ENCODE measurements around the gene CEP131. TPM values are rescaled to one million over a fixed set of nuclear protein-coding genes. Genes with fewer than 3 reads are reported as not detected.

CEP131 gene
- total RNA-seq, 1 donor from 2014 or later, result 15.9 TPM

DNA sequence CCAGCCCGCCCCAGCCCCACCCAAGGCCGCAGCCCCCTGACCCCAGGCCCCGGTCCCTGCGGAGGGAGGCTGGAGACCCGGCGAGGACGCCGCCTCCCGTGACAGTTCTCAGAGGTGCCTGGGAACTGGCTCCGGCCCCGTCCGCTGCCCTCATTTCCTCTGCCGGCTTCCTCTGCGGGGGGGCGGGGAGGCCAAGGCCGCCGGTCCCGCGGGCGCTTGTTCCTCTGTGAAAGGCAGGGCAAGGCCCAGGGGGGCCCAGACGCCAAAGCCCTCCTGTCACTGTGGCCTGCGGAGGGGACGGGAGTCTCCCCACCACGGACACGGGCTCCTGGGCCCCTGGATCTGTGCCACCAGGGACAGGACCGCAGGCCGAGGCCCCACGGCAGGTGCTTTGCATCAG is 62.5 kb downstream of the CEP131 start:
- ATAC-seq (ENCODE audit: low read depth) (peak; percentile 37), DNase-seq (no peak)
- Mint-ChIP-seq H3K27me3 (peaks cover 22% of the 10 kb centered on the region), H3K36me3 (ENCODE audit: low read depth) (no peaks in the 10 kb centered on the region), H3K4me1 (peaks cover 4% of the 10 kb centered on the region), H3K9me3 (no peaks in the 10 kb centered on the region), H3K27ac (no peak overlapping the region), H3K4me3 (no peak overlapping the region)
- POLR2A ChIA-PET, result no interaction called here
- TF ChIP-seq, protein P1, sequence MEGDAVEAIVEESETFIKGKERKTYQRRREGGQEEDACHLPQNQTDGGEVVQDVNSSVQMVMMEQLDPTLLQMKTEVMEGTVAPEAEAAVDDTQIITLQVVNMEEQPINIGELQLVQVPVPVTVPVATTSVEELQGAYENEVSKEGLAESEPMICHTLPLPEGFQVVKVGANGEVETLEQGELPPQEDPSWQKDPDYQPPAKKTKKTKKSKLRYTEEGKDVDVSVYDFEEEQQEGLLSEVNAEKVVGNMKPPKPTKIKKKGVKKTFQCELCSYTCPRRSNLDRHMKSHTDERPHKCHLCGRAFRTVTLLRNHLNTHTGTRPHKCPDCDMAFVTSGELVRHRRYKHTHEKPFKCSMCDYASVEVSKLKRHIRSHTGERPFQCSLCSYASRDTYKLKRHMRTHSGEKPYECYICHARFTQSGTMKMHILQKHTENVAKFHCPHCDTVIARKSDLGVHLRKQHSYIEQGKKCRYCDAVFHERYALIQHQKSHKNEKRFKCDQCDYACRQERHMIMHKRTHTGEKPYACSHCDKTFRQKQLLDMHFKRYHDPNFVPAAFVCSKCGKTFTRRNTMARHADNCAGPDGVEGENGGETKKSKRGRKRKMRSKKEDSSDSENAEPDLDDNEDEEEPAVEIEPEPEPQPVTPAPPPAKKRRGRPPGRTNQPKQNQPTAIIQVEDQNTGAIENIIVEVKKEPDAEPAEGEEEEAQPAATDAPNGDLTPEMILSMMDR (IDR thresholded peaks at IDR 0.05), result no peak
- CTCF ChIA-PET, result no interaction called here
- intact Hi-C loops (cut with micrococcal nuclease), result no loop called here

GRCh38 chr17:81159611-81160265 is 63.0 kb downstream of the CEP131 start:
- no peak for ATAC-seq (ENCODE audit: low read depth)
- ChIA-PET CTCF (no interaction called here), POLR2A (no interaction called here)
- peaks cover 21% of the 10 kb centered on the region for H3K27me3 Mint-ChIP-seq
- H3K4me3 Mint-ChIP-seq, result no peak overlapping the region
- no peaks in the 10 kb centered on the region for H3K9me3 Mint-ChIP-seq
- TF ChIP-seq, protein P1 (IDR thresholded peaks at IDR 0.05), result no peak
- H3K4me1 Mint-ChIP-seq, result peaks cover 4% of the 10 kb centered on the region
- intact Hi-C loops (cut with micrococcal nuclease), result loop anchor here (10.0 kb wide), 1 partner anchor 65 kb away; the partner anchor contains the start of gene CEP131
- no peak for DNase-seq
- H3K36me3 Mint-ChIP-seq (ENCODE audit: low read depth), result no peaks in the 10 kb centered on the region
- H3K27ac Mint-ChIP-seq, result no peak overlapping the region

DNA sequence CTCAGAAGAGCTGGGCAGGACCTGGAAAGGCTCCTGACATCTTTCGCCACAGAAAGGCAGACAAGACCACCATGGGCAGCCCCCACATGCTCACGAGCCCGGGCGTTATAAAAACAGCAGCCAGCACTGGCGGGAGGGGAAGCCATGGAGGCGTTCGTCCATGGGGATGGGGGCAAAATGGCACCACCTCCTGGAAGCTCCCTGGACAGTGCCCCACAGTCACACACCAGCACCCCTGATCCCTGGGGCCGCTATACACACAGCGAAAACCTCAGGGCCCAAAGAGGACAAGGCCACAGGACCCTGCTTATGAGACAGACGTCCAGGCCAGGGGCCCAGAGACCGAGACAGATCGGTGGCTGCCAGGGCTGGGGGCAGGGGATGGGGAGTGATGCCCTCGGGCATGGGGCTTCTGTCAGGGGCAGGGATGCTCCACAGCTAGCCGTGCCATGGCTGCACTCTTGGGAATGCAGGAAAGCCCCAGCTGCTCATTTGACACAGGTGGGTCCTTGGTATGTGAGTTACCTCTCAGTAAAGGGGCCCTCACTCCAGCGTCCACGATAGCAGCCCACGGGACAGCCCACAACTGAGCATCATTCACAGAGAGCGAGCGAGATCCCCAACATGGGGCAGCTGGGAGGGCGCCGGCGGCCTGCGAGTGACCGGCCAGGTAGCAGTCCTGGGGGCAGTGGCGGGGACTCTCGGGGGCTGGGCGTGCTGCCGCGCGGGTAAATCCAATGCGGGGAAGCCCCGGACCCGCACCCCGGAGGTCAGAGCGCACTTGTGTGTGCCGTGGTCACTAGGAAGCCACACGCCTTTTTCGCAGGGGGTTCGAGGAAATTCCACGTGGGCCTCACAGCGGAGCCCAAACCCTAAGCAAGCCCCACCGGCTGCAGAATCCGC is 63.8 kb downstream of the CEP131 start:
- TF ChIP-seq, protein P1 (IDR thresholded peaks at IDR 0.05), result no peak
- Mint-ChIP-seq H3K9me3 (no peaks in the 10 kb centered on the region), H3K4me1 (peaks cover 4% of the 10 kb centered on the region), H3K27me3 (peaks cover 15% of the 10 kb centered on the region), H3K4me3 (no peak overlapping the region), H3K27ac (no peak overlapping the region), H3K36me3 (ENCODE audit: low read depth) (no peaks in the 10 kb centered on the region)
- no peak for DNase-seq
- CTCF ChIA-PET, result no interaction called here
- intact Hi-C loops (cut with micrococcal nuclease), result loop anchor here (10.0 kb wide), 1 partner anchor 66 kb away; the partner anchor contains the start of gene CEP131
- ATAC-seq (ENCODE audit: low read depth), result no peak
- POLR2A ChIA-PET, result no interaction called here

GRCh38 chr17:81157848-81158687 is 64.7 kb downstream of the CEP131 start:
- peaks cover 7% of the 10 kb centered on the region for H3K4me1 Mint-ChIP-seq
- intact Hi-C loops (cut with micrococcal nuclease), result loop anchor here (10.0 kb wide), 1 partner anchor 67 kb away; the partner anchor contains the start of gene CEP131
- H3K36me3 Mint-ChIP-seq (ENCODE audit: low read depth), result no peaks in the 10 kb centered on the region
- no peak for DNase-seq
- no peak overlapping the region for H3K27ac Mint-ChIP-seq
- TF ChIP-seq, protein P1 (IDR thresholded peaks at IDR 0.05), result no peak
- H3K27me3 Mint-ChIP-seq, result peaks cover 11% of the 10 kb centered on the region
- ChIA-PET POLR2A (no interaction called here), CTCF (no interaction called here)
- no peak for ATAC-seq (ENCODE audit: low read depth)
- H3K4me3 Mint-ChIP-seq, result no peak overlapping the region
- no peaks in the 10 kb centered on the region for H3K9me3 Mint-ChIP-seq

All from activated B cell treated with CpG ODN at 0.5 μM for 24 hours (primary cell).